ENCODE measurements around the gene IL17RC. TPM values are rescaled to one million over a fixed set of nuclear protein-coding genes. Genes with fewer than 3 reads are reported as not detected.

Gene IL17RC
- total RNA-seq, 1 donor from 2014 or later = 39.6 TPM

DNA sequence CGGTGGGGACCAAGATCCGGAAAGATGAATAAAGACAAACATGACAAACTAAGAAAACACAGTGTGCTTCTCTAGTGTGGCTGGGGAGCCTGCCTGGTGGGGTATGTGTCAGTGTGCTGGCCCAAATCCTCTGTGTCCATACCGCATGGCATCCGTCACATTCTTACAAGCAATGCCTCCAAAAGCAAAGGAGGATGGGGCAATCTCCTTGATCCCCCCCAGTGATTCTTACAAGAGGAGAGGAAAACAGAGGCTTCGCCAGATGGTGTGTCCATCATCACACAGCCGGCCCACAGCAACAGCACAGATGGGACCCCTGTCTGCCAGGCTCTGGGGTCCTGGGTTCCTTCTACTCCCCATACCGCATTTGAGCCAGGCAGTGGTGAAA lies 558 bp upstream of the IL17RC start:
- no peak overlapping the region for H3K4me3 ChIP-seq (ENCODE audit: low read depth, low read length)
- no peaks in the 10 kb centered on the region for H3K27me3 ChIP-seq (ENCODE audit: control insufficient read depth, insufficient read depth, low read length)
- DNase-seq (ENCODE audit: low read depth) = no peak
- H3K36me3 ChIP-seq (ENCODE audit: control insufficient read depth, insufficient read depth, low read length) = no peaks in the 10 kb centered on the region
- TF ChIP-seq, protein P1, sequence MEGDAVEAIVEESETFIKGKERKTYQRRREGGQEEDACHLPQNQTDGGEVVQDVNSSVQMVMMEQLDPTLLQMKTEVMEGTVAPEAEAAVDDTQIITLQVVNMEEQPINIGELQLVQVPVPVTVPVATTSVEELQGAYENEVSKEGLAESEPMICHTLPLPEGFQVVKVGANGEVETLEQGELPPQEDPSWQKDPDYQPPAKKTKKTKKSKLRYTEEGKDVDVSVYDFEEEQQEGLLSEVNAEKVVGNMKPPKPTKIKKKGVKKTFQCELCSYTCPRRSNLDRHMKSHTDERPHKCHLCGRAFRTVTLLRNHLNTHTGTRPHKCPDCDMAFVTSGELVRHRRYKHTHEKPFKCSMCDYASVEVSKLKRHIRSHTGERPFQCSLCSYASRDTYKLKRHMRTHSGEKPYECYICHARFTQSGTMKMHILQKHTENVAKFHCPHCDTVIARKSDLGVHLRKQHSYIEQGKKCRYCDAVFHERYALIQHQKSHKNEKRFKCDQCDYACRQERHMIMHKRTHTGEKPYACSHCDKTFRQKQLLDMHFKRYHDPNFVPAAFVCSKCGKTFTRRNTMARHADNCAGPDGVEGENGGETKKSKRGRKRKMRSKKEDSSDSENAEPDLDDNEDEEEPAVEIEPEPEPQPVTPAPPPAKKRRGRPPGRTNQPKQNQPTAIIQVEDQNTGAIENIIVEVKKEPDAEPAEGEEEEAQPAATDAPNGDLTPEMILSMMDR (IDR thresholded peaks at IDR 0.05; ENCODE audit: insufficient read depth, low read length, poor library complexity, severe bottlenecking) = no peak

DNA sequence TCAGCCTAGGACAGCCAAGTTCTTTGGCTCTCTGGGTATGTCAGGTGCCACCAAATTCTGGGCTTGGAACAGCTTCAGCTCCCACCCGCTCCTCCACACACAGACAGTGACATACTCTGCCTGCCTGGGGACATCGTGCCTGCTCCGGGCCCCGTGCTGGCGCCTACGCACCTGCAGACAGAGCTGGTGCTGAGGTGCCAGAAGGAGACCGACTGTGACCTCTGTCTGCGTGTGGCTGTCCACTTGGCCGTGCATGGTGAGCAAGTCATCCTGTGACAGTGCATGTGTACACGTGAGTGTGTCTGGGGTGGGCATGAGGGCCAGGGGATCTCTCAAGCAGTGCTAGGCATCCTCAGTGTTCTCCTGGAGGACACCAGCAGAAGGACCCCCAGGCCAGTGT lies 922 bp downstream of the IL17RC start:
- H3K27me3 ChIP-seq (ENCODE audit: control insufficient read depth, insufficient read depth, low read length) = no peaks in the 10 kb centered on the region
- DNase-seq (ENCODE audit: low read depth) = no peak
- TF ChIP-seq, protein P1 (IDR thresholded peaks at IDR 0.05; ENCODE audit: insufficient read depth, low read length, poor library complexity, severe bottlenecking) = no peak
- H3K4me3 ChIP-seq (ENCODE audit: low read depth, low read length) = no peak overlapping the region
- no peaks in the 10 kb centered on the region for H3K36me3 ChIP-seq (ENCODE audit: control insufficient read depth, insufficient read depth, low read length)

DNA sequence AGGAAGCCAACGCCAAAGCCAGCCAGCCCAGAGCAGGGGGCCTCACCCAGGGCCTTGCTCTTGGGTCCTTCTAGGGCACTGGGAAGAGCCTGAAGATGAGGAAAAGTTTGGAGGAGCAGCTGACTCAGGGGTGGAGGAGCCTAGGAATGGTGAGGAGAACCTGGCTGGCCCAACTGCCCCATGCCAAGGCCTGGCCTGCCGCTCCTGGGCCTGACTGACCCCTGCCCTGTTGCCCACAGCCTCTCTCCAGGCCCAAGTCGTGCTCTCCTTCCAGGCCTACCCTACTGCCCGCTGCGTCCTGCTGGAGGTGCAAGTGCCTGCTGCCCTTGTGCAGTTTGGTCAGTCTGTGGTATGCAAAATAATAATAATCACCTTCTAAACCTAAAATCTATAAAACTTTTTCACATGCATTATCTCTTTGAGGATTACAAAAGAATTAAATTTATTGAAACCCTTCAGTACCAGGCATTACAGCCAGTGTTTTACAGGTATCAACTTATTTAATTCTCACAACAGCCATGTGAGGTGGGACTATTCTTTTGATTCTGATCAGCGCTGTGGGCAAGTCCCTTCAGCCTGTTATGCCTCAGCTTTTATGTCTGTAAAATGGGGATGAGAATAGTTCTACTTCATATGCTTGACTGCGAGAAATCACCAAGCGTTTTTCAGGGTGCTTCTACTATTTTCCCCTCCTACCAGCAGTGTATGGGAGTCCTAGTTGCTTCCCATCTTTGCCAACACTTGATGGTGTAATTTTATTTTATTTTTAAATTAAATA lies 1.6 kb downstream of the IL17RC start:
- TF ChIP-seq, protein P1 (IDR thresholded peaks at IDR 0.05; ENCODE audit: insufficient read depth, low read length, poor library complexity, severe bottlenecking) = no peak
- DNase-seq (ENCODE audit: low read depth) = no peak
- Histone ChIP-seq H3K27me3 (ENCODE audit: control insufficient read depth, insufficient read depth, low read length) (no peaks in the 10 kb centered on the region), H3K4me3 (ENCODE audit: low read depth, low read length) (no peak overlapping the region), H3K36me3 (ENCODE audit: control insufficient read depth, insufficient read depth, low read length) (no peaks in the 10 kb centered on the region)

DNA sequence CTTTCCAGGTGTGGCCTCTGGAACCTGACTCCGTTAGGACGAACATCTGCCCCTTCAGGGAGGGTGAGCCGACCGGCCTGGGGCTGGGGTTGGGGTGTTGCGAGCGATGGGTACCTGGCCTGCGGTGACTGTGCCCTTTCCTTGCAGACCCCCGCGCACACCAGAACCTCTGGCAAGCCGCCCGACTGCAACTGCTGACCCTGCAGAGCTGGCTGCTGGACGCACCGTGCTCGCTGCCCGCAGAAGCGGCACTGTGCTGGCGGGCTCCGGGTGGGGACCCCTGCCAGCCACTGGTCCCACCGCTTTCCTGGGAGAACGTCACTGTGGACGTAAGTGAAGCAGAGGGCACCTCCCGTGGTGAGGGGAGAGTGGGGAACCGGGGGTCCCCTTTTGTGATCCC lies 11.3 kb downstream of the IL17RC start:
- TF ChIP-seq, protein P1 (IDR thresholded peaks at IDR 0.05; ENCODE audit: insufficient read depth, low read length, poor library complexity, severe bottlenecking) = no peak
- H3K36me3 ChIP-seq (ENCODE audit: control insufficient read depth, insufficient read depth, low read length) = no peaks in the 10 kb centered on the region
- no peaks in the 10 kb centered on the region for H3K27me3 ChIP-seq (ENCODE audit: control insufficient read depth, insufficient read depth, low read length)
- H3K4me3 ChIP-seq (ENCODE audit: low read depth, low read length) = no peak overlapping the region
- DNase-seq (ENCODE audit: low read depth) = no peak

DNA sequence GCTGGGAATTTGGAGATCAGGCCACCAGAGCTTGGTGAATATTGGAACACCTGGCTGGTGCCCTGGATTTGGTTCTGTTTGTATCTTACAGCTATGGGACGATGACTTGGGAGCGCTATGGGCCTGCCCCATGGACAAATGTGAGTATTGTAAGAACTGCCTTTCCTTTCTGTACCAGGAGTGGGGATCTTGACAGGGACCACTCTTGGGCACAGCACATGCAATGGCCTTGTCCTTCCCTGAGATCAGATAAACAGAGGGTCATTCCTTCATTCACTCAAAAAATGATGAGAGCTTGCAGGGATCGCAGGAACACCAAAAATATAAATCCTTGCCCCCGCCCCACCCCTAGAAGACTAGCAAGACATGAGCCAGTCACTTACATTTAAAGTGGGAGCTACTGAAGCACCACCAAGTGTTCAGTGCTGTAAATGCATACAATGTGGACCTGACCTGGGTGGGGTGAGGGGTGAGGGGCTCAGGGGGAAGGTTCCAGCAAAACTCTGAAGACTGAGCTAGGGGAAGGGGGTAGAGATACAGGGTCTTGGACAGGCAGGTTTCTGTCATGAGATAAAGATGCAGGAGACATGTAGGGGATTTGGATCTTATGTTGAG lies 14.0 kb downstream of the IL17RC start:
- Histone ChIP-seq H3K36me3 (ENCODE audit: control insufficient read depth, insufficient read depth, low read length) (peaks cover 1% of the 10 kb centered on the region), H3K27me3 (ENCODE audit: control insufficient read depth, insufficient read depth, low read length) (no peaks in the 10 kb centered on the region), H3K4me3 (ENCODE audit: low read depth, low read length) (no peak overlapping the region)
- TF ChIP-seq, protein P1 (IDR thresholded peaks at IDR 0.05; ENCODE audit: insufficient read depth, low read length, poor library complexity, severe bottlenecking) = no peak
- no peak for DNase-seq (ENCODE audit: low read depth)

DNA sequence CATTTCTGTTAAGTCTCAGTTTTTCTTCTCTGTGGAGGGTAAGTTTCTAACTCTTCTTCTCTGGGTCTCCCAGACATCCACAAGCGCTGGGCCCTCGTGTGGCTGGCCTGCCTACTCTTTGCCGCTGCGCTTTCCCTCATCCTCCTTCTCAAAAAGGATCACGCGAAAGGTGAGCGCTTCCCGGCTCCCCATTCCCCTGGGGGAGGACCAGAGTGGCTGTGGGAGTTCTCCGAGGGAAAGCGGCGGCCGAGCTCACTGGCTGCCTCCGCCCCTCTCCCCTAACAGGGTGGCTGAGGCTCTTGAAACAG lies 15.6 kb downstream of the IL17RC start:
- peak overlapping the region; percentile 68 for H3K4me3 ChIP-seq (ENCODE audit: low read depth, low read length)
- no peaks in the 10 kb centered on the region for H3K27me3 ChIP-seq (ENCODE audit: control insufficient read depth, insufficient read depth, low read length)
- DNase-seq (ENCODE audit: low read depth) = no peak
- H3K36me3 ChIP-seq (ENCODE audit: control insufficient read depth, insufficient read depth, low read length) = peaks cover 2% of the 10 kb centered on the region
- TF ChIP-seq, protein P1 (IDR thresholded peaks at IDR 0.05; ENCODE audit: insufficient read depth, low read length, poor library complexity, severe bottlenecking) = no peak
